SK-N-DZ (cell line): ENCODE results near the gene ZBTB46.

Experiments used
- DNase-seq: peaks from one replicate; pipeline ENCODE4 v3.0.0-alpha.2; 2015; ENCODE audit warnings: low spot score

Gene ZBTB46

GRCh38 chr20:63839620-63840019, 8.6 kb upstream of the ZBTB46 start:
- no peak for DNase-seq

GRCh38 chr20:63837479-63837878, 6.4 kb upstream of the ZBTB46 start:
- DNase-seq, result no peak

GRCh38 chr20:63836458-63837344, 5.6 kb upstream of the ZBTB46 start:
- no peak for DNase-seq

- DNase-seq, result peak; percentile 96
Measured at GRCh38 chr20:63835021-63835858, 4.2 kb upstream of the ZBTB46 start.

GRCh38 chr20:63834491-63834880, 3.4 kb upstream of the ZBTB46 start:
- DNase-seq, result no peak

GRCh38 chr20:63833776-63834490, 2.9 kb upstream of the ZBTB46 start:
- DNase-seq, result no peak

GRCh38 chr20:63831993-63832686, 1.1 kb upstream of the ZBTB46 start:
- no peak for DNase-seq

- no peak for DNase-seq
Measured at GRCh38 chr20:63831646-63831992, 555 bp upstream of the ZBTB46 start.

GRCh38 chr20:63829945-63830835, 874 bp downstream of the ZBTB46 start:
- DNase-seq, result no peak

GRCh38 chr20:63829603-63829944, 1.5 kb downstream of the ZBTB46 start:
- DNase-seq, result no peak

- no peak for DNase-seq
Measured at GRCh38 chr20:63828951-63829350, 2.1 kb downstream of the ZBTB46 start.

GRCh38 chr20:63828545-63828944, 2.5 kb downstream of the ZBTB46 start:
- DNase-seq, result no peak

- no peak for DNase-seq
Measured at GRCh38 chr20:63828124-63828523, 2.9 kb downstream of the ZBTB46 start.

- no peak for DNase-seq
Measured at GRCh38 chr20:63826753-63827152, 4.3 kb downstream of the ZBTB46 start.

GRCh38 chr20:63825331-63826118, 5.5 kb downstream of the ZBTB46 start:
- no peak for DNase-seq

- DNase-seq, result no peak
Measured at GRCh38 chr20:63823691-63824311, 7.3 kb downstream of the ZBTB46 start.

- no peak for DNase-seq
Measured at GRCh38 chr20:63822276-63822696, 8.8 kb downstream of the ZBTB46 start.

- DNase-seq, result no peak
Measured at GRCh38 chr20:63821811-63822210, 9.3 kb downstream of the ZBTB46 start.

GRCh38 chr20:63819224-63819921, 11.7 kb downstream of the ZBTB46 start:
- no peak for DNase-seq
